GM04503 (cell line): ENCODE results near the gene FRYL.

ENCODE experiments used
- DNase-seq: peaks from one replicate; pipeline ENCODE4 v3.0.0-alpha.2; 2012; ENCODE audit warnings: low read depth

FRYL gene

DNA sequence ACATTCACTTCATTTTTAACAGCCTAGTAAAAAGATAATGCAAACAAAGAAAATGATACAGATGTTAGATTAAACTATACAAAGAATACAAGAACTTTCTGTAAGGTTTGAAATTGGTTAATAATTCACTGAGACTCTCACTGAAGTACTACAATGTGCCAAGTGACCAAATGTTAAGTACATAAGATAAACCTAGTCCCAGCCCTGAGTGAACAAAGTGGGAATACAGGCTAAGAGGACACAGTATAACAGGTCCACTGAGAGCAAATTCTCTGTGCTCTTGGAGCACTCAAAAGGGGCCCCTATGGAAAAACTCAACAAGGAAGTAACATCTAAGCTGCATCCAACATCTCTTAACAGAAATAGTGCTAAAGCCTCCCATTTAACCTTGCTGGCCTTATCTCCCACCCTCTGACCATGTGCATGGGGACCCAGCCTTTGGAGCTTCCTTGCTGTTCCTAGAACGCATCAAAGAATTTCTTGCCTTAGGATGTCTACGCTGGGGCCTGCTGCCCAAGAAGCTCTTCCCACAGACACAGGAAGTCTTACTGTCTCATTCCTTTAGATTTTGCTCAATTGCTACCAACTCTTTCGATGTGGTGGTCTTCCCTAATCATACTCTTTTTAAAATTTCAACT, 176.6 kb downstream of the FRYL start:
- DNase-seq, result no peak

DNA sequence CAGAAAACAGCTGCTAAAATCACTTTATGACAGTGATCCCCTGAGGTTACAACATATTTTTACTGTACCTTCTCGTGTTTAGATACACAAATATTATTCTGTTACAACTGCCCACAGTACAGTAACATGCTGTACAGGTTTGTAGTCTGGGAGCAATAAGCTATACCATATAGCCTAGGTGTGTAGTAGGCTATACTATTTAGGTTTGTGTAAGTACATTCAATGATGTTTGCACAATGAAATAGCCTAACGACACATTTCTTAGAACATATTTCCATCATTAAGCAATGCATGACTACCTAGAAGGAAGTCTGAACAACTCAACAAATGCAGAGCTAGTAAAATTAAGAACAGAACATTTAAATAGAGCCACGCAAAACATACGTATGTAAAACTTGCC, 177.3 kb downstream of the FRYL start:
- no peak for DNase-seq

DNA sequence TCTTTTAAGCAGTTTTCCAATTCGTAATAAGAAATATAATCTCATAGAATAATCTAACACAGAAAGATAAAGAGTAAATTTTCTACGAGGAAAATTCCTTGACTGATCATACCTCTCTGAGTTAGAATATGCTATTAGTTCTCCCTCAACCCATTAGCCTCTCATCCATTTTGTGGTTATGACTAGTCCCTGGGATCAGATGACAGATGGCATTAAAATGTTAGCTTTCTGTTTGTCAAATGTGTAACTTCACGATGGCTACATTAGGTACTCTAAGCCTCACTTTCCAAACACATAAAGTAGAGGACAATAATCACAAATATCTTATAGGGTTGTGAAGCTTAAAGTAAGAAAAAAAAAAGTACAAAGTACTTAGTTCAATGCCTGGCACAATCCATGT, 177.9 kb downstream of the FRYL start:
- DNase-seq, result peak; percentile 24

DNA sequence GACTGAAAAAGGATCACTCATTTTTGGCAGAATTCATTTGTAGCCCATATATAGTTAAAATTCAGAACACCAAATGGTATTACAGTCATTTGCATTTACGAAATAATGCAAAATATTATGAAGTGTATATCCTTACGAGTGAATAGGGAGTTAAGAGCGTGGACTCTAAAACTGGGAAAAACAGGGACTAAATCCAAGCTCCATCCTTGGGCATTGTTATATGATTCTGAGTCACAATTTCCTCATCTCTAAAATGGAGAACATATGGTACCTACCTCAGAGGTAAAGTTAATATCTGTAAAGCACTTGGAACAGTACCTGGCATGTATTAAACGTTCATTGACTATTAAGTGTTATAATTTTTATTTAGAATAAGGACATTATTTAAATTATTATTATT, 183.7 kb downstream of the FRYL start:
- DNase-seq, result no peak

DNA sequence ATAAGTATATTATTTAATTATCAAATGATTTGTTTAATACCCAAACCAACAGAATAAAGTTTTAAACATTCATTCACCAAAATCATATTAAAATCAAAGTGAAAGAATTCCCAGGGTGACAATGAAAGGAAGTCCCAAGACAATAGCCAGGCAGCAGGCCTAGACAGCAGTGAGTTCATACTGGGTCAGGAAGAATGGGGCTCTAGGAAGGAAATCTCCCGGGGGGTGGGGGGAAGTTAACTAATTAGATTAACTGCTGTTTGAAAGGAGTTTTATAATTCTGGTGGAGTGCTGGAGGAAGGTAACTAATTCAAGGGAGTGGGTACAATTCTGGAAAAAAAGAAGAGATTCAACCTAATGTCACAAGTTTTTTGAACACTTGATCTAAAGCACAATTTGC, 185.9 kb downstream of the FRYL start:
- no peak for DNase-seq

DNA sequence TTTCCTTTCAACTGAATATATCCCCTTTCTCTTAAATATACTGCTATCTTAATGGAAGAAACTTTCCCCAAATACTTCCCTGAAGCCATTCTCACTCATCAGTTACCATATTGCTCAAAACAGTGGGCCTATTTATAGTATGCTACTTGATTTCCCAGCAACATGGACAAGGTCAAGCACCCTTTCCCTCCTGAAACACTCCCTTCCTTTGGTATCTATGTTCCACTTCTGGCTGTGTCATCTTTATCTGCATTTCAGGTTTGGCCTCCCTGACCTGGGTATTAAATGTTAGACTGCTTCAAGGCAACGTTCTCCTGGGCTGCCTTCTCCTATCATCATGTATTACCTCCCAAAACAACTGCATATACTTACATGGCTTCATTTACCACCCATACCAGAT, 188.7 kb downstream of the FRYL start:
- DNase-seq, result no peak

DNA sequence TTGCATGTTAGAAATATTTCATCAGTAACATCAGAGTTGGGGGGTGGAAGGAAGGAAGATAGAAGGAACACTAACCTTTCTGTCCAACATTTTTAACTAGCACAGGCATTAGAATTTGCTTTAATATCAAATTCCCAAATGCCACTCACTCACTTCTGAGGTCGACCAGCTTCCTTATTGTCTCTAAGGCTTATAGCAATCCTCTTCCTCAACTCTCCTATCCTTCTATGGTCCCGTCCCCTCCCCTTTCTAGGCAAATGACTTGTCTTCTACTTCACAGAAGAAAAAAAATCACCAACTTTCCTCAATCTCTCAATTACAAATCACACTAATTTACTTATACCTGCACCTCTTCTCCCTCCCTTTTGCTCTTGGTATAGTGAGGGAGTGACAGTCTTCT, 189.2 kb downstream of the FRYL start:
- DNase-seq, result no peak

DNA sequence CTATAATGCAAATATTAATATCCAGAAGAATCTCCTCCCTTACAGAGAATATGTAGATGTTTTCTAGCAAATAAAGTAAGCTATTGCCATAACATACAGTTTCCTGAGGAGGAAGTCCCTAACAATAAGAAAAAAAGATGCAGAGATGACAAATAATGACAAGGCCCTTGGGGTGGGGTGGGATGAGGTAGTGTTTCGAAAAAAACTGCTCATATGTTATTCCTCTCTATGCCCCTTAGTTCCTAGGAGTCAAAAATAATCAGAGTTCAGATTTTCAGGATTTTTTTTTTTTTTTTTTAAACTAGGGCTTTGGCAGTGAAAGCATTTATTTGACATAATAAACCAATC, 191.0 kb downstream of the FRYL start:
- DNase-seq, result no peak

DNA sequence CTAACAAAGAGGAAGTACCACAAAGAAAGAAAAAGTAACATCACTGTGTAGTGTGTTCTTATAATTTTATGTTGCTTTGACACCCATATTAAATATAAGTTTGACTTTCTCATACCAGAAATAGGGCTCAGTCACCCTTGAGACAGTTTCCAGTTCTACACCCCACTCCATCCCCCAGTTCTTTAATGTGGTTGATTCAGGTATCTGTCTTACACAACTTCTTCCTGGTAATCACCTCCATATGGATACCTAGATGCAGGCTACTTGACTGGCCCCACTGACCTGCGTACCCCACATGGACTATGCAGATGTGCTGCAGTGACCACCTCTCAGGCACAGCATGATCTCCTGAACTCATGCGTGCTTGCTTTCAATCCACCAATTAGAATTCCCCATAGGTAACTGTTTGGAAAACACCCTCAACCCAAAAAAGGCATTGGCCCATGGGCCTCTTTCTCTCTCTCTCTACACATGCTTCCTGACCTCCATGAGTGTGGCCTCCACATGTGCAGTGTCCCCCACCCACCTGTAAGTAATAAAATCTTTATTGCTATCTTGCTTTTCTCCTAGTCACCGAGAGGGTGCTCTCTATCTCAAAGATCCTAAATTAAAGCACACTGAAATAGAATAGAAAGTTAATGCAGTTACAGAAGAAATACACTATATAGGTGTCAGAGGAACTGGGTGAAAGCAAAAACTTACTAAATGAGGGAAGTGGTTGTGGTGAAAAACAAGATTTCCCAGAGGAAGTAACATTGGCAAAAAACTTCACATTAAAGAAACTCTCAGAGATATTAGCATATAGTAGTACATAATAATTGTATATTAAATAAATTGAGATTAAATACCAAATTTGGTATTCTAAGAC, 191.6 kb downstream of the FRYL start:
- DNase-seq, result no peak

DNA sequence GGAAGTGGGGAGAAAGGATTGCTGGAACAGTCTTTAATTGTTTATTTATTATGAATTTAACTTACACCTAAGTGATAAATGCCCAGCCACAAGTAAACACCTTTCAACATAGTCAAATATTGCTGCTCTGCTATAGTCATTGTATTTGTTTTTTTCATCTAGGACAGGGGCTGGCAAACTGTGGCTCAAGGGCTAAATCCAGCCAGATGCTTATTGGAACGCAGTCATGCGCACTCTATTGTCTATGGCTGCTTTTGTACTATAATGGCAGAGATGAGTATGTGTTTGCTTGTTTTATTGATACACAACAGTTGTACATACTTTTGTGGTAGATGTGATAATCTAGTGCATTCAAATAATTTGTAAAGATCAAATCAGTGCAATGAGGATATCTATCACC, 194.7 kb downstream of the FRYL start:
- DNase-seq, result no peak

DNA sequence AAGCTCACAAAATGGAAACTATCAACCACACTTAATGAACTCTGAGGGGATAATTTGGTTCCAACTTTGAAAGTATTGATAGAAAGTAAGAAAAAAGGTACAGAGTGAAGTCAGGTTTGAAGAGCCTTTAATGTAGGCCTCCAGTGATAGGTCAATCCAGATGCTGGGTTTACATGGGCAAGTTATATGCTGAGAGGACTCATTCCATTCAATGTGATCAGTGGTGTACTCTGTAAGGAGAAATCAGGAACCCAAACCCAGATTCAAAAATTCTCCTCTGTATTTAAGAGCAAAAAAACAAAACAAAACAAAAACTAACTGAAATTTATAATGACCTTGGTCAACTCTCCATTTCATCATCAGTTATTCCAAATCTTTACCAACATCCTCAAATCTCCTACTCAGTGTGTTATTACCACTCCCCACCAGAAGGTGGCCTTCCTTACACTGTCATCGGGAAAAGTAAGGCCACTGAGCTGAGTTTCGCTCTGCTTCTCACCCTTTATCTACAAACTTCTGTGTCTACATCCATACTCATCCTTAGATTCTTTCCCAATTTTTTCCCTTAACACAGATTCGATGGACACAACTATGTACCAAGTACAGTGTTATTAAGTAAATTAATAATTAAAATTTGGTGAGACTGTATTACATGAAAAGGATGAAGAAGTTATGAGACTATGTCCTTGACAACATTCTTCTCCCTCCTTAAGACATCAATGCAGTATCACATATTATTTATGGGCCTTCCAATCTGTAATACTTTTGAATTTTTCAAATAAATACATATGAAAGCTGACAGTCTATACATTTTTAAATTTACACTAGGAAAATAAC, 201.7 kb downstream of the FRYL start:
- peak; percentile 27 for DNase-seq

DNA sequence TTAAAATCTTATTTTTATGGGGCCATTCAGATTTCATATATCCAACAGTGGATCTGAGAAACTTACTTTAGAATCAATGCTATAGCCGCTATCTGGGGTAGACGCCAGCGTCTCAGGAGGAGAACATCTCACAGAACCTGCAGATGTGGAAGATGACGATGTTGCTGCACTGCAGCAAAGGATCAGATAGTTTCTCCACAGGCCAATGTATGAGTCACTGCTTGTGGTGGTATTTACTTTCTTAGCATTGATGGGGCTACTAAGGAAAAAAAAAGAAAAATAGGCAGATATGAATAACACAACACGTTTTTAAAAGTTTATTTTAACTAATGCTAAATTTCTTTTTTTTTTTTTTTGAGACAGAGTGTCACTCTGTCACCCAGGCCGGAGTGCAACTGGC, 204.1 kb downstream of the FRYL start:
- DNase-seq, result no peak

DNA sequence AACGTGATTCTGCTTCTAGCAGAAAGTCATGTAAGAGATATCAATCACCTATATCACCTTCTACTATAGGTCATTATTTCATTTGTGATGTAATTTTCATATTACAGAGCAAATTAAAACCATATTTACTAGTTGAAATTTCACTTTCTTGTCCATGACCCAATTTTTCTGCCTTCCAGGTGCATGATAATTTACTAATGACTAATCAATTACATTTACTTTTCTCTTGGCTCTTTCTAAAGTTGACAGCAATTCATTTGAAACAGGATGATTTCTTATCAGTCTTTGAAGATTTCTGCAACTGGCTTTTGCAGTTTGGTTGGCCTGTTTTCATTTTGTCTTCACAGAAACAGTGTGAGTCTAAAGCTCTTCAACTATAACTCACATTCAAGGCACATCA, 208.6 kb downstream of the FRYL start:
- no peak for DNase-seq

DNA sequence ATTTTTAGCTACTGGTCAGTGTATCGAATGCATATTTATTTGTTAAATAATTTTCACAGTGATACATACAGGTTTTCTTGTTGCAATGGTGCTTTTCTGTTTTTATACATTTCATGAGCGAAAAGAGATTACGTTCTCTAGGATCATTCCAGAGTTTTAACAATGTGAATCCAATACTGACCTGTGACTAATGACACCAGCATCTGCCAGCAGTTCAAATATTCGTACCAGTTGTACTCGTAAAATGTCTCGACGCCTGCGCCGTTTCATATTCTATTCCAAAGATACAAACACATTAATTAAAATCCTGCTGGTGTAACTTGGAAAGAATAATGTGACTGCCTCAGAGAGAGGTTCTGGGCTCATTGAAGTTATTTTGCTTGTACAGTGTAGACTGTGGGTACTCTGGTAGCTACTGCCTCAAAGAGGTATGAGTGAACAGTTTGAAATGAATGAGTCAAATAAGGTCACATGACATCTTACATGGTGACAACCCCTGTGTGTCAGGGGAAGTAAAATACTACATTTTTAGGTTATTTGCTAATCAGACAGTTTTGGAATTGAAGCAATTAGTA, 209.3 kb downstream of the FRYL start:
- peak; percentile 37 for DNase-seq

DNA sequence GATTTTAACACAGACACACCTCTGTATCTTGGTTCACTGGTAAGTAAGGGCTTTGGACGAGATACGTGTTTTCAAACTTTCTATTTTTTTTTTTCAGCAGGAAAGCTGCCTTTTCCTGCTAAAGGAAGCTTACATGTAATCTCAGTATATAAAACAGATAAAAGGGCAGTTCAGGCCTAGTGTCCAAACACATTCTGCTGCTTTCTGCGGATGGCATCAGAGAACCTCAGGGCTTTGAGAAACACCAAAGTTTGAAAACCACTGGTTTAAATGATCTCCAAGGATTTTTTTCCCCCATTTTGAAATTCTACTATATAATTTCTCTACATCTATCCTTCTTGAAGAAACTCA, 214.1 kb downstream of the FRYL start:
- DNase-seq, result no peak

DNA sequence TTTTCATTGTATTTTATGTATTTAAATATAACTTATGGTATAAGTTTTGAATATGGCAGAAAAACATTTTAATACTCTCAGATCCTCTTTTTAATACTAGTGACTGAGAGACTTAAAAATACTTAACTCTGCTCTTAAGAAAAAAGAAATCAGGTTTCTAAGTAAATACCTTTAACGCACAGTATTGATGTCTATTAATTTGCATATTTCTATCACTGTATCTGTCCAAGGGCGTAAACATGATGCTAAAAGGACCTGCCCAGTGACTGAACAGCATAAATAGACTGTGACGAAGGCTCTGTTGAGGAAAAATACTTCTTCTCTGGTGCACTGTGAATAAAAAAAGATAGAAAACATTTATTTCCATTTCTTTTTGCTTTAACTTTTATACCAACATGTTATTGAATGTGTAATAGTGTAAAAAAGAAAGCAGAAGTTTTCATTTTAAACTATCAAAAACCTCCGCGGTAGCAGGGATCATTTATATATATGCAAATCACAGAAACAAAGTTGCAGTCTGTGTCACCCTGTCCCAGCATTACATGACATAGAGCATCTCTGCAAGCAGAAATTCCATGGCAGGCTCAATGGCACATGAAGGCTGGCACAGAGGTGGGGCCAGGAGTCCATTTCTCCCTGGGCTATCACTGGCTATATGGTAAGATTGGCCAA, 214.6 kb downstream of the FRYL start:
- DNase-seq, result no peak

DNA sequence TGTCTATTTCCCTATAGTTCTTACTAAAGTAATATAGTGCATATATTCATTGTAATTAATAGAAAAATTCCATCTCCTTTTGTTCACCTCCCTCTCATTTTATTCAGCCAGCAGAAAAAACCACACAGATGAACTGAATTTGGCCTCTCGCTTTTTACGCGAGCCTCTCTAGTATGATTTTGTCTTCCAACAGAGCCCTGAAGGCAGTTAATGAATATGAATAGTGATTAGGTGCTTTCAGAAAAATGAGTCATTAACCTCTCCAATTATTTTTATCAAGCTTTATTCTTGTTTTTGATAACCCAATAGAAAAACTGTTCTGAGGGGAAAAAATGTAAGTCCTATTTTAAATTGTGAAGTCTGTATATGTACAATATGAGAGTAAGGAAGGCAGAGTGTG, 215.9 kb downstream of the FRYL start:
- no peak for DNase-seq

DNA sequence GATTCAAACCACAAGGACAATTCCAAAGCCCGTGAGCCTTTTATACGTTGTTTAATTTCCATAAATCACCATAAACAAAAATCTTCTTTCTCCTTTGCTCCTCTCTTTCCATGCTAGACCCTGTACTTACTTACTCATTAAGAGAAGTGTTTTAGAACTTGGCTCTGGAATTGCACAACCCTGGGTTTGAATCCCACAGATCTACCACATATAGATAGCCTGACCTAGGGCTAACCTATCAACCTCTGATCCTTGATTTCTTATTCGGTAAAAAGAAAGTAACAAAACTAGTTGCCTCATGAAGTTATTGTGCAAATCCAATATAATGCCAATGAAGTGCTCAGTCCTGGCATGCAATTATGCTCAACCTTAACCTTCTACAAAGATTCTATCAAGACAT, 221.3 kb downstream of the FRYL start:
- no peak for DNase-seq

DNA sequence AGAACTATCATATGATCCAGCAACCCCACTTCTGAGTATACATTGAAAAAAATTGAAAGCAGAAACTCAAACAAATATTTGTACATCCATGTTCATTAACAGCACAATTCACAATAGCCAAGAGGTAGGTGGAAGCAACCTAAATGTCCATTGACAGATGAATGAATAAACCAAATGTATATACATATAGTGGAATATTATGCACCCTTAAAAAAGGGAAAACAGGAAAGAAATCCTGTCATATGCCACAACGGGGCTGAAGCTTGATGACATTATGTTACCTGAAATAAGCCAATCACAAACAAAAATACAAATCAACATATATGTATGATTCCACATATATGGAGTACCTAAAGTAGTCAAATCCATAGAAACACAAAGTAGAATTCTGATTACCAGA, 222.1 kb downstream of the FRYL start:
- DNase-seq, result no peak

DNA sequence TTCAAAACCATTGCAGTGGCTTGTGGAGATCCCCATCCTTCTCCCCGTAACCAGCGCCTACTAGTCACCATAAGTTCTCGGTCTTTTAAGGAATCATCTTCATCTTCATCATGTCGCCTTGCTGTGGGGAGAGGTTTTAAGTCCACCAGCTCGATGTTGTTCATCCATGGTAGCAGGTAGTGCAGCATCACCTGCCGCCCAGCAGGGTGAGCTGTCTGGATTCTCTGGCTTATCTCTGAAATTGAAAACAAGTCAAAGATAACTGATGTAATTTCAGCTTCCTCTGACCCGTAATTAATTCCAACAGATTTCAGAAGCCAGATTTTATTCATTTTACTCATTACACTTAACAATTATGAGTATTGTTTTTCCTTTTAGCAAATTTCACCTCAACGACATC, 222.6 kb downstream of the FRYL start:
- DNase-seq, result no peak

DNA sequence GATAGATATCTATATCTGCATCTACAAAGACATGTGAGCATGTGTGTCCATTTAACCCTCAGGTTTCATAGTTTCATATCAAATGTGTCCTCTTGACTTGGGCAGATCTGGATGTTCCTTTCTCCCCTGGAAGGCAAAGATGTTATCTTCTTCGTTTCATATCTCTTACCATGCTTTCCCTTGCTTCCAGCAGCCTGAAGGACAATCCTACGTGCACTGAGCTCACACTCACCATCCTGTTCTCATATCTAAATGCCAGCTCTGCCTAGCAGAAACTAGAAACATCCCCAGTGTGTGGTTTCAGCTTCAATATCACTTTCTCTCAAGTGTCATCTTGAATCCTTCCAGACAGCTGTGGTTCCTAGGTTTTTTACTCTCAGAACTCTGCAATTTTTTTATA, 223.8 kb downstream of the FRYL start:
- DNase-seq, result no peak

DNA sequence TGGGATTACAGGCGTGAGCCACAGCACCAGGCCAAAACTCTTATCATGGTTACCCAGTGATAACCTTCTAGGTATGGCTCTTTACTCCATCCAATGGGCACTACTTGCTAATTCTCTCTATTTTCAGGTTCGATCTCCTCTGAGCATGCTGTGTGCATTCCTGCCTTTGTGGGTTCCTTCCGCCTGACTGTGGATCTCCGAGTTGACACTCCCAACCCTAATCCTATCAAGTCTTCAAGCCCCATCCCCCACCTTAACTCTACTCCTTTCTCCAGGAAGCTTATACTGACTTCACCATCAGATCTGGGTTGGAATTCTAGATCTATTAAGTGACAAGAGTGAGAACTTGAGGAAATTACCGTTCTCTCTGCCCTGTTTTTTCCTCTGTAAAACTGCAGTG, 225.5 kb downstream of the FRYL start:
- DNase-seq, result no peak
